NT2/D1 (cell line): ENCODE results near the gene TMEM231.

Source experiments
- SUZ12 ChIP-seq: IDR thresholded peaks from 2 replicates; pipeline ENCODE4 v1.6.1; 2011; ENCODE audit not compliant: insufficient read length, insufficient read depth; ENCODE audit errors: extremely low read depth
- YY1 ChIP-seq: IDR thresholded peaks from 2 replicates; pipeline ENCODE4 v1.6.1; 2011; ENCODE audit not compliant: insufficient read length, insufficient read depth
- ZNF274 ChIP-seq: IDR thresholded peaks from 2 replicates; pipeline ENCODE4 v1.6.1; 2011; ENCODE audit warnings: mild to moderate bottlenecking, low read depth, low read length

GRCh38 chr16:75603241-75603640 lies 47.2 kb upstream of the TMEM231 start:
- no peak for TF ChIP-seq ZNF274
- no peak for TF ChIP-seq YY1
- no peak for TF ChIP-seq SUZ12
